Right lobe of liver (tissue), 6 donors: ENCODE measurements around the gene ASAP2. TPM values are rescaled to one million over a fixed set of nuclear protein-coding genes. Genes with fewer than 3 reads are reported as not detected.

Experiments
- ATAC-seq, 4 donors: fragments of 200-7000 bp; cut with Tn5 transposase; one replicate each; pipeline ENCODE4 v1.9.1; 2020; ENCODE audit warnings: mild to moderate bottlenecking in 4 of 4, moderate library complexity in 4 of 4
- DNase-seq, 3 donors: peaks; one replicate each; pipeline ENCODE4 v3.0.0-alpha.2; 2020
- H3K27ac ChIP-seq, 3 donors: fragments of 200-600 bp; one replicate each; pipeline ENCODE4 v1.8.0; 2022
- H3K27me3 ChIP-seq, 2 donors: fragments of 200-600 bp; one replicate each; pipeline ENCODE4 v1.8.0; 2022
- H3K36me3 ChIP-seq, 4 donors: fragments of 200-600 bp; sonication (generic) in 1 of 4; one replicate each; pipeline versions ENCODE4 v1.5.1 to v1.8.0; 2017 to 2022; ENCODE audit warnings: control low read depth in 1 of 4
- H3K4me1 ChIP-seq, 4 donors: fragments of 200-600 bp; sonication (generic) in 1 of 4; one replicate each; pipeline versions ENCODE4 v1.5.1 to v1.8.0; 2017 to 2022; ENCODE audit warnings: control low read depth in 1 of 4
- H3K4me3 ChIP-seq, 3 donors: fragments of 200-600 bp; one replicate each; pipeline ENCODE4 v1.8.0; 2022
- H3K9me3 ChIP-seq, 4 donors: fragments of 200-600 bp; sonication (generic) in 1 of 4; one replicate each; pipeline versions ENCODE4 v1.5.1 to v1.8.0; 2017 to 2022; ENCODE audit warnings: control low read depth in 1 of 4
- CTCF ChIP-seq, 4 donors: fragments of 200-600 bp in 3 of 4; fragments of 450-650 bp in 1 of 4; IDR thresholded peaks; one replicate each; pipeline versions ENCODE4 v1.5.1 to v1.8.0; 2016 to 2022; ENCODE audit warnings: antibody characterized with exemption in 4 of 4, mild to moderate bottlenecking in 2 of 4
- POLR2A ChIP-seq: fragments of 450-650 bp; IDR thresholded peaks from one replicate; pipeline ENCODE4 v1.6.1; 2017; ENCODE audit warnings: antibody characterized with exemption, mild to moderate bottlenecking
- WGBS: methylation state at CpG from one replicate; pipeline ENCODE4 v1.1.6; 2018; ENCODE audit warnings: low coverage, low lambda C conversion rate; ENCODE audit not compliant: insufficient coverage; ENCODE audit errors: missing lambda C conversion rate; 5-methylcytosine and 5-hydroxymethylcytosine counted together
- intact Hi-C, 2 donors: fragments of 100-400 bp; cut with DNase I; formaldehyde crosslinking; loops; one replicate each; pipeline versions ENCODE4 v1.11.2 to v1.14.1; 2022
- total RNA-seq, 6 experiments: library from RNA; depleted of rRNA in 2 of 6; stranded (reverse); fragments of >200 nt in 2 of 6; fragmentation: NEBNext Ultra II Directional in 3 of 6; extraction: Animal tissue kit (Norgen Biotek cat#: 25700) in 3 of 6; gene quantifications; one replicate each; pipeline versions ENCODE4 v1.1.0 to v1.2.4, GENCODE V29; 2016 to 2023
- donor health status: DM: no; HTN: yes; CAD: no.
- donor health status: DM: no; HTN: no; CAD: no.
- donor health status: DM: no; HTN: no; CAD: no.
- donor health status: DM: no; HTN: yes; CAD: no.
- donor health status: DM: no; HTN: yes; CAD: no.

The ASAP2 gene
- total RNA-seq, 6 experiments from 2014 or later, result 2.4 to 5.2 (median 3.9) TPM

DNA sequence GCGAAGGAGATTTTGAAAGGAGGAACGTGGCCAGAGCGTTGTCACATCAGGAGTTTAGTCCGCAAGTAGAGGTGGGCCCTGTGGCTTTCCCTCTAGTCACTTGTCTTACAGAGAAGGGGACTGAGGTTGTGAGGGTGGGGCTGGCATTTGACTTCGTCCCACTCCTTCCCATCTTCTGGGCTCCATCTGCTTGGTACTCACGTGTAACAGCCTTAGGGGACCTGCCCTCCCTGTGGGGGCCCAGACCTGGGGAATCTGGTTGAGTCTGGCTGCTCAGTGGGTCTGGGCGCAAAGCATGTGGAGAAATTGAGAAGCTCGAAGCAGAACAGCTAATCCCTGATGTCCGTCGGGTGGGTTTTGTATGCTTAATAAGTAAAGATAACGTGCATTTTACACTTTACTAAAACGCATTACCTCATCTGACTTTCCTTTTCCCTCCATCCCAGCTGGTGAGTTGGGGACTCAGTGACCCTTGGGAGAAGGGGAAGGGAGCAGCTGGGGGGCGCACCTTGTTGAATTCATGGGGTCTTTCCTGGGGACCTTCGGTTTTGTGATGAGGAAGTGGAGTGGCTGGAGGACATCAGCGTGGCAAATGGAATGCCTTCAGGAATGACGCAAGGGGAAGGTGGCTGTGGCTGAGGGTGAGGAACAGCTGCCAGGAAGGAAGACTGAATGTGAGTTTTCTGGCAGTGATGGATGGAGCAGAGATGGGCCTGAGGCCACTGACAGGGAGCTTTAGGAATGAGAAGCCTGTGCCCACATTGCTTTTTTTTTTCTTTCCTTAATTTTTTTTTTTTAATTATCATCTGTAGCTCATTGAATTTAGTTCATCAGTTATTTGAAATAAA lies 44.8 kb downstream of the ASAP2 start:
- peaks cover 0 to 9% (median 4%) of the 10 kb centered on the region in 4 donors for H3K4me1 ChIP-seq
- no peaks in the 10 kb centered on the region for H3K27me3 ChIP-seq
- no peak for TF ChIP-seq CTCF (IDR thresholded peaks at IDR 0.05)
- TF ChIP-seq POLR2A, result no peak
- peak overlapping the region in 1 of 3 donors; percentile 13 for H3K27ac ChIP-seq
- no peaks in the 10 kb centered on the region for H3K9me3 ChIP-seq
- H3K4me3 ChIP-seq, result no peak overlapping the region
- no peaks in the 10 kb centered on the region for H3K36me3 ChIP-seq
- intact Hi-C loops, result no loop called here
- WGBS, result 72% methylated on average over 13 of the region's 16 CpGs
- peak; percentile 33 to 53 (median 44) for ATAC-seq
- no peak for DNase-seq

- no peaks in the 10 kb centered on the region for H3K9me3 ChIP-seq
- no peaks in the 10 kb centered on the region for H3K27me3 ChIP-seq
- intact Hi-C loops, result no loop called here
- H3K36me3 ChIP-seq, result no peaks in the 10 kb centered on the region
- DNase-seq (no peak), ATAC-seq (no peak)
- H3K4me3 ChIP-seq, result no peak overlapping the region
- peaks cover 0 to 9% (median 4%) of the 10 kb centered on the region in 4 donors for H3K4me1 ChIP-seq
- 64% methylated on average over 4 of the region's 5 CpGs for WGBS
- H3K27ac ChIP-seq, result no peak overlapping the region
- no peak for TF ChIP-seq POLR2A
- no peak for TF ChIP-seq CTCF (IDR thresholded peaks at IDR 0.05)
These were observed 45.4 kb downstream of the ASAP2 start for GRCh38 chr2:9252002-9252357.

GRCh38 chr2:9255416-9255815 lies 48.8 kb downstream of the ASAP2 start:
- 56% methylated on average over 3 of the region's 4 CpGs for WGBS
- no peak overlapping the region for H3K27ac ChIP-seq

DNA sequence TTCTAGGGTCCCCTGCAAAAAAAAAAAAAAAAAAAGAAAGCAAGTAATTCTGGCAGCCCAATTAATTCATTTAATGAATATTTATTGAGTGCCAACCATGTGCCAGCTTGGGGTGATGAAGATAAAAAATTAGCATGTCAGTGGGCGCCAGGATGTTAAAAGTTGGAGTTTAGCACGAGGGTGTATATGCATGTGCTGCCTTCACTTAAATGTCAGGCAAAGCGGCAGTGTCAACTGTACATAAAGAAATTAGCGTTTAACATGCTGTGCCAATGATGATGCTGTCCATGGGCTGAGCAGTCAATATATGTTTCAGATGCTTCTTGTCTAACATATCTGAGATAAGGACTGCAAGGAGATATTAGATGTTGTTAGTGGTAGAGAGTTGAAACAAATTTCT lies 49.5 kb downstream of the ASAP2 start:
- H3K9me3 ChIP-seq, result no peaks in the 10 kb centered on the region
- ATAC-seq (no peak), DNase-seq (no peak)
- no peaks in the 10 kb centered on the region for H3K4me1 ChIP-seq
- no peak overlapping the region for H3K4me3 ChIP-seq
- WGBS, result 84% methylated on average over 4 of the region's 4 CpGs
- H3K27me3 ChIP-seq, result no peaks in the 10 kb centered on the region
- no peaks in the 10 kb centered on the region for H3K36me3 ChIP-seq
- intact Hi-C loops, result no loop called here
- TF ChIP-seq CTCF (IDR thresholded peaks at IDR 0.05) (no peak), POLR2A (no peak)
- no peak overlapping the region for H3K27ac ChIP-seq

More at GRCh38 chr2:9255416-9255815, 48.8 kb downstream of the ASAP2 start:
- no peaks in the 10 kb centered on the region for H3K27me3 ChIP-seq
- no peak for DNase-seq
- ATAC-seq, result no peak
- intact Hi-C loops, result no loop called here
- H3K4me3 ChIP-seq, result no peak overlapping the region
- no peaks in the 10 kb centered on the region for H3K9me3 ChIP-seq
- H3K36me3 ChIP-seq, result no peaks in the 10 kb centered on the region
- TF ChIP-seq CTCF (IDR thresholded peaks at IDR 0.05) (no peak), POLR2A (no peak)
- no peaks in the 10 kb centered on the region for H3K4me1 ChIP-seq
